G401.6 (cell line): ENCODE data around the gene TANGO2.

ENCODE experiments used
- FAIRE-seq: peaks from 2 replicates; lab custom pipeline; 2012; peaks lifted over from hg19 to GRCh38; lab: Jason Lieb, UNC

The TANGO2 gene

DNA sequence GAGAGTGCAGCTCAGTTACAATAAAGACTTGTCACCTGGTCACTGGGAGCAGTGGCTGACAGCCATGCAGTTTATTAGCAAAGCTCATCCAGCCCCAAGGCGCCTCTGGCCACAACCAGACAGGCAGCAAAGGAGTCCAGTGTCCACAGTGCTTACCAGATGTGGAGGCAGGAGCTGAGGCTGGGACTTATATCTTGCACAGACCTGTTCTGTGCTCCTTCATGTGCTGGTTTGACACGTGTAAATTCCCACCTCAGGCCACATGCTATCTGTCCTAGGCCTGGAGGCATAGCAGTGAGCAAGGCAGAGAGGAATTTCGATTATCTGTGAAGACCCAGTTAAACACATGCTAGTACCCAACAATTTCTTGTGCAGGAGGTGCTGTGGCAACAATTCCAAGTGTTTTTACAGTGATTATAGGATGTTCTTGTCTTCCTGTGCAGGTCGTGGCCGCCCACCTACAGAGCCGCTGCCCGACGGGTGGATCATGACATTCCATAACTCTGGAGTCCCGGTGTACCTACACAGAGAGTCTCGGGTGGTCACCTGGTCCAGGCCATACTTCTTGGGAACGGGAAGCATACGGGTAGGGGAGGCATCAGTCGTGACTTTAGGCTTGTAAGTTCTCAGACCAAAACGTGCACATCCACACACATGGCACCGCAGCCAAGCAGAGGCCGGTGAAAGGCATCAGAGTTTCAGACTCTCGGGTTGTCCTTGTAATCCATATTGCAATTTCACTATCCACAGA is 68.5 kb downstream of the TANGO2 start:
- FAIRE-seq = no peak

DNA sequence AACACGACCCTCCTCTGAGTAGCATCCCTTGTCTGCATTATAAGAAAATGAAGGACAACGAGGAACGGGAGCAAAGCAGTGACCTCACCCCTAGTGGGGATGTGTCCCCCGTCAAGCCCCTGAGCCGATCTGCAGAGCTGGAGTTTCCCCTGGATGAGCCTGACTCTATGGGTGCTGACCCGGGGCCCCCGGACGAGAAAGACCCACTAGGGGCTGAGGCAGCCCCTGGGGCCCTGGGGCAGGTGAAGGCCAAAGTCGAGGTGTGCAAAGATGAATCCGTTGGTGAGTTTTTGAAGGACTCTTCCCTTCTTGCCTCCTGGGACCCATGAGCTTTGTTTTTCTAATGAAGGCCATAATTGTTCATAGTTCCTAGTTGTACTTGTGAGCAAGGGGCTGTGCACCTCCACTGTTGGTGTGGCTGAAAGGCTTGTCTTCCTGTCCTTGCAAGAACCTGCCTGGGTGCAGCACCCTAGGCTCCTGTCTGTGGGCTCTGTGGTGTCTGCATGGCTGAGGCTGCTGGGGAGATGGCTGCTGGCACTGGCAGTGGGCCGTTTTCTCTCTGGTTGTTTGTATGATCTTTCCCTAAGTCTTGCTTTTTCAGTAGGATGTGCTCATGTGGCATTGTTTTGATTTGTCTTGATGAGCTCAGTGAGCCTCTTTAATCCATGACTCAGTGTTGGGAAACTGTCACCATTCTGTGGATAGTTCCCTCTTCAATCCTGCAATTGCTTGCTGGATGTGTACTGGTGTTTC is 69.2 kb downstream of the TANGO2 start:
- no peak for FAIRE-seq

DNA sequence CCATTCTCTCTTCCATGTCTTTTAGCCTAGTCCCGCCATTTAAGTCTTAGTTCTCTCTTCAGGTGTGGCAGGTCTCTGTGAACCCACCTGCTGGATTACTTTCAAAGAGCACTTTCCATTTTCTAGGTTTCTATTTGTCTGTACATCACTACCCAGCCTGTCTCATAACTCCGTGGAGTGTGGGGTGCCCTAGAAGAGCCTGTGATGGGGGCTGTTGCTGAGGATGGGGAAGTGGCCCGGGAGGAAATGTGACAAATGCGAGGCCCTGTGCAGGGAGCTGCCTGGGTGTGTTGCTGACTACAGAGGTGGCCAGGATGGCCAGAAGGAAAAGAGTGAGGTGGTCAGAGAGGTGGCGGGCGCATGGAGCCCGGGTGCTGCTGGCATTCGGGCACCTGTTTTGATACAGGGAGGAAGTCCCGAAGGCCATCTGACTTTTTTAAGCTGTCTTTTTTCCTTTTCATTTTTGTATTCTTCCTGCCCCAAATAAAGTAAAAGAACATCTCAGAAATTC is 69.9 kb downstream of the TANGO2 start:
- FAIRE-seq = no peak

- no peak for FAIRE-seq
Observed at GRCh38 chr22:20091690-20092476, 71.0 kb downstream of the TANGO2 start.

- FAIRE-seq = no peak
Observed at GRCh38 chr22:20092477-20092854, 71.6 kb downstream of the TANGO2 start.

DNA sequence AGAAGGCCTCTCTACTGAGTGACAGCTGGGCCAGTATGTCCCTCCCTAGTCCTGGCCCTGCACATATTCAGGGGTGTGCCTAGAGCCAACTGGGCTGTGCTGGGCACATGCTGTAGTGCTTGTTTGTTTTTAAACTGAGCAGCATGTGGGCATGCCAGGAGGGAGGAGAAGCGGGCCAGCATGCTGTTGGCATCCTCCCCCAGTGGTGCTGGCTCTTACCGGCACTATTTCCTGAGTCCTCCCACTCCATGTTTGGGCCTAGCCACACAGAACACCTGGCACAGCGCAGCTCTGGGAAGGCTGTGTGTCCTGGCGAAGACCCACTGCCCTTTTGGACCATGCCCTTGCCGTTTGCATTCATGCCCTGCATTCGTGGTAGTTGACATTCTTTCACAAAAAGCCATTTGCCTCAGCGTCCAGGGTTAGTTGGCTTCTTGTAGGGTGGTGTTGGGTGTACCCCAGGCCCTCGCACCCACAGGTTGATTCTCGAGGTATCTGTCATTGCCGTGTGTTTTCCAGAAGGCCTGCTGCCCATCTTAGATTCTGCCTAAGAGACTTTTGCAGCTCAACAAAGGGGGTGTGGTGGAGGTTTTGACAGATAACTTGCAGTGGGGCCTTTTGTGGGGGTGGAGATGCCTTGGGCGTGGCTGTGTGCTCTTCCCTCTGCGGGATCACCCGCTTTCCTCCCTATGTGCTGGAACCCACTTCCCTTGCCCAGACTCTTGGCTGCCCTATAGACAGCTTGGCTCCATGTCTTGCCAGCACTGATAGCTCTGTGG is 72.7 kb downstream of the TANGO2 start:
- FAIRE-seq = no peak

DNA sequence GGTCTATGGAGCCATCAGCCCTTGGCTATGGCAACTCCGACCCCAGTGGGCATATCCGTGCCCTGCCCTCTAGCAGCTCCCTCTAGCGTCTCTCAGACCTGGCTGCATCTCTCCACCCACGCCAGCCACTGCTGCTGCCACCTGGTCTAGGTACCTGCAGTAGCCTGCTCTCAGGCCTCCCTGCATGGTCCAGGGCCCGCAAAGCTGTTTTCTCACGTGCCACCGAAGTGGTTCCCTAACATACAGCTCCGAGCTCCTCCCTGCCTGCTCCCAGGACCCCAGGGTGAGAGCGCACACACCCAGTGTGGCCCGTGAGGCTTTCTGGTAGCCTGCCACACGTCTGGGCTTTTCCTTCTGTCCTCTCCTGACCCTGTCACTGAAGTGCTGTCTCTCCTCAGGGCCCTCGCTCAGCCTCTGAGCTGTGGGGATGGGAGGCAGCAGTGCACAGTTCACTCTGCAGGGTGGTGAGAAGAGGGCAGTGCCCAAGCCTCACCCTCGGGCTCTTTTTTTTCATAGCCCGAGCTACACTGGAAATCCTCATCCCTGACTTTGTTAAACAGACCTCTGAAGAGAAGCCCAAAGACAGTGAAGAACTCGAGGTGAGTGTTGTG is 73.4 kb downstream of the TANGO2 start:
- FAIRE-seq = no peak

- no peak for FAIRE-seq
Observed at GRCh38 chr22:20095521-20095920, 74.6 kb downstream of the TANGO2 start.

- FAIRE-seq = no peak
Observed at GRCh38 chr22:20096574-20097420, 75.9 kb downstream of the TANGO2 start.

DNA sequence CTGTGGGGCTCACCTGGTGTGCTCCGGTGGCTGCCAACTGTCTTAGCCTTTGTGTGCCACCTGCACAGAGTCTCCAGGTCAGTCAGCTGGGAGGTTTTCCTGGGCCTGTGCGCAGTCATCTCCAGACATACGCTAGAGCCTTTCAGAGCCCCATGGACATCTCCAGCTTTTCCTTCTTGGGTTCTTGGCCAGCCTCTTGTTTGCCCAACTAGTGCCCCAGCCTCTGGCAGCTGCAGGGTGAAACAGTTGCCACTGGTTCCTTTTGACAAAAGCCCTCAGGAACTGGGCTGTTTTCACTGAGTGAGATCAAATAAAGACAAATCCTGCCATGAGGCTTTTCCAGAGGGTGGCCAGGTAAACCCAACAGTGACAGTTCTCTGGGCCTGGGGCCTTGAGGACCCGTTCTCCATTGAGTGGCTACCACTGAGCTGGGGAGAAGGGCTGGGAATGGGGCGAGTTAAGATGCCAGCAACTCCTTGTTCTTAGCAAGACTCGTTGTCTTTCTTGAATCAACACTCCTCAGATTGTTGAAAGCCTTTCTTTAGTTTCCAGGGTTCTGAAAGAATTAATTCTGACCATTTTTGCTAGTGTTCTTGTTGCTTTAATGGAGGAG is 78.3 kb downstream of the TANGO2 start:
- FAIRE-seq = no peak

- FAIRE-seq = no peak
Observed at GRCh38 chr22:20101638-20102037, 80.7 kb downstream of the TANGO2 start.

- no peak for FAIRE-seq
Observed at GRCh38 chr22:20102203-20102780, 81.4 kb downstream of the TANGO2 start.

DNA sequence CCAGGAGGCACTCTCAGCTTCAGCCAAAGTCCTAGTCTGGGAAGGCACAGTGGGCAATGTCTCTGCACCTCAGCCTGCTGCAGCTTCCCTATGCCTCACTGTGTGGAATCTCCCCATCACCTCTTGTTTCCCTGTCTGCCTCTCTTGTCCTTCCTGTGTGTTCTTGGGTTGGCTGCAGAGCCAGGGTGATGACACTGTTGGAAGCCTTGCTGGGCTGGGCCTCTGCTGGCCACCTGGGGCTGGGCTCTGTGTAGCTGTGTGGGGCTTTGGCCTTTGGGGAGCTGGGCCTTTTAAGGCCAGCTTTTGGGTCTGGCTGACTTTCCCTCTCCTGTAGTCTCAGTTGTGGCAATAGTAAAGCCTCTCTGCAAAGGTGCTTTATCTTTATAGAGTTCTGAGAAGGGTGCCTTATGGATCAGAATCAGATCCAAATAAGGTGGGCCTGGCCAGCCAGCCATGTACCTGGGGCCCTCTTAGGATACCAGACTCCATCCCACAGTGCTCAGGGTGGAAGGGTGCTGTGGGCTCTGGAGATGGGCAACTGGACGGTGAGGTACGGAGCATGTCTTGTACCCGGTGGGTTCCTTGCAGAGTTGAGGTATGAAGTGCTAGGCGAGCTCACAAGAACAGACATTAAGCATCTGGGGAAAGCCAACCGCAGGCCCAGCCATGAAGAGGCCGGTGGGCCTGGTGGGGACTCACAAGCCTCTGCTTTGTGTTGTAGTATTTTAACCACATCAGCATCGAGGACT is 84.7 kb downstream of the TANGO2 start:
- no peak for FAIRE-seq

DNA sequence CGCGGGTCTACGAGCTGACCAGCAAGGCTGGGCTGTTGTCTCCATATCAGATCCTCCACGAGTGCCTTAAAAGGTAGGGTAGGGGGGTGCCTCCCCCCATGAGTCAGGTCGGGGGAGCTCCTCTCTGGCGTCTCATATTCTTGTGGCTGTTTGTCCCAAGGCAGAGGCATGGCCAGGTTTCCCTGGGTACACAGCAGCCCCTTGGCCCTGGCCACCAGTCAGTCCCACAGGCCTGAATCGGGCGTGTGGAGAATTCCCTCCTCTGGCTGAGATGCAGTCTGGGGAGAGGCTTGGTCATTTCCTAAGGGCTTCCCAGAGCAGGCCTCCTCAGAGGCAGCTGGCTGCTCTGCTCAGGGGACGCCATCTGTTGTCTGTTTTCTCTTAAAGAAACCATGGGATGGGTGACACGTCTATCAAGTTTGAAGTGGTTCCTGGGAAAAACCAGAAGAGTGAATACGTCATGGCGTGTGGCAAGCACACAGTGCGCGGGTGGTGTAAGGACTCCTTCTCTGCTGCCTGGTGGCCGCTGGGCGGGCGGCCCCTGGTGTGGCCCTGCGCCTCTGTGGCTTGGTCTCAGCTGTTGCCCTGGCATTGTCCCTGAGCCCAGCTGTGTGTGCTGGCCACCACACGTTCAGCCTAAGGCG is 85.4 kb downstream of the TANGO2 start:
- no peak for FAIRE-seq

- FAIRE-seq = no peak
Observed at GRCh38 chr22:20106849-20107237, 85.9 kb downstream of the TANGO2 start.

DNA sequence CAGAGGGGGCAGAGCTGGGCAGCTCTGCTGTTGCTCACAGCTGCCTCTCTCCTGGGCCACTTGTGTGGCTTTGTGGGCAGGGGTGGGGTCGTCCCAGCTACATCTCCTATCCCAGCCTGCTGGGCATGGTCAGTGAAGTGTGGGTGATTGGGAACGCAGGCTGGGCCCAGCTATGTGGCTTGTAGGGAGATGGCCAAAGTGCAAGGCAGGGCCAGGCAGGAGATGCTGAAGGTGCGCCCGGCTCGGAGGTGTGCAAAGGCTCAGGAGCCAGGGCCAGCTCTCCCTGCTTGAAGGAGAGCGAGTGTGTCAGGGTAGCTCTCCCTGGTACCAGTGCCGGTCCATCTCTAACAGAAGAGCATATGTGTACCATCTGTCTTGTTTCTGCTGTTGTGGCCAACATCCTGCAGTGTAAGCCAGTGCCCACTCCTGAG is 86.6 kb downstream of the TANGO2 start:
- no peak for FAIRE-seq

DNA sequence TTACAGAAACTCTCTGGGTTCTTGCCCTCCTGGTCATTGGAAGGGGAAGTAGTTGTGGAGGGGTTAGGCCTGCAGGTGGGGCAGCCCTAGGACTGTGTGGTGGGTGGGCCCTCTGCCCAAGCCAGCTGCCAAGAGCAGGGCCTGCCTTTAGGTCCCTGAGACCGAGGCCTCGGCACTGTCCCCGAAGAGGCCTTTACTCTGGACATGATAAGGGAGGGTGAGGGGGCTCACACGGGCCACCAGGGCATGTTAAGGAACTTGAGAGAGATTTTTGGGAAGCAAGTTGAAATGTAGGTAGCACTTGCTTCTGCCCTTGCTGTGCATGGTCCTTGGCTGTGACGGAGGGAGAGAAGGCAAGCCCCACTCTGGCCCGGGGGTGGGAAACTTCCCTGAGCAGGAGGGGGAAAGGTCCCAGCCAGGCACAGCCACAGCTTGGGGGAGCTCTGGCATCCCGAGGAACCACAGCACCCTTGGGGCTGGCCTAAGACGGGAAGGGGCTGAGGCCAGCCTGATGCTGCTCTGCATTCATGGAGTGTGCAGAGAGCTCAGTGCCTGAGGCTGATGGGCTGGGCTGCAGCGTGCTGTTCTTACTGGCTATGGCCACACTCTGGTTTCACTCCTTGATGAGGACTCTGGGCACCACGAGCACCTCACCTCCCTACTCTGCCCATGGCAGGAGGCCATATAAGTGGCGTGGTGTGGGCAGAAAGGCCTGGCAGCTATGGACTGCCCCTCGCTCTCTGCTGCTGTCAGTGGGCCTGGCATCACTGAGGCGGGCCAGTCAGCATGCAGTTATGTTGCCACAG is 87.2 kb downstream of the TANGO2 start:
- FAIRE-seq = no peak

DNA sequence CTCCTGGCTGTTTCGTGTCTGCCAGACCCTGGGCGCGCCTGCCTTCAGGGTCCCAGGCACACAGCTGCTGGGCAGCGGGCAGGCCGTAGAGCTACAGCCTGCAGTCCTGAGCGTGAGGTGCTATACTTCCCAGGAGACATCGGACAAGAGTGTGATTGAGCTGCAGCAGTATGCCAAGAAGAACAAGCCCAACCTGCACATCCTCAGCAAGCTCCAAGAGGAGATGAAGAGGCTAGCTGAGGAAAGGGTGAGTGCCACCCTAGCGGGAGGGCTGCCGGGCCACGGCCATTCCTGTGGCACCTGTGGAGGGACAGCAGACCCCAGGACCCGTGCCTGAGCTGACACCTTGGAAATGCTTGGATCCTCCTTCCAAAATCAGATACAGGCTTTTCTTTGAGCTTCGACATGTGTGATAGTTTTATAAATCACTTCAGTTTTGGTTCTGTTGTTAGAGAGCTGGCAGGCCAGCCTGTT is 87.9 kb downstream of the TANGO2 start:
- FAIRE-seq = no peak
